ENCODE data around the gene TIGD2. TPM values are rescaled to one million over a fixed set of nuclear protein-coding genes. Genes with fewer than 3 reads are reported as not detected.
"Not testable (repeated sequence)": the region's sequence is repeated elsewhere in the genome, so short reads cannot be mapped to it uniquely, and the experiment has no call there.

Gene TIGD2
- total RNA-seq, 4 donors from 2014 or later: 12.4 to 17.7 (median 14.2) TPM

- no peaks in the 10 kb centered on the region for H3K4me1 ChIP-seq
- no peak overlapping the region for H3K27ac ChIP-seq
- no peaks in the 10 kb centered on the region for H3K27me3 ChIP-seq
- TF ChIP-seq POLR2A (IDR thresholded peaks at IDR 0.05) (no peak), CTCF (IDR thresholded peaks at IDR 0.05) (no peak)
- no peak for DNase-seq
- no peak overlapping the region for H3K4me3 ChIP-seq
- H3K9me3 ChIP-seq: no peaks in the 10 kb centered on the region
- no peaks in the 10 kb centered on the region for H3K36me3 ChIP-seq
Measured at GRCh38 chr4:89140168-89140759, 28.9 kb downstream of the TIGD2 start.

GRCh38 chr4:89142691-89143669 lies 31.6 kb downstream of the TIGD2 start:
- H3K4me1 ChIP-seq: no peaks in the 10 kb centered on the region
- DNase-seq: no peak
- H3K9me3 ChIP-seq: no peaks in the 10 kb centered on the region
- no peak for TF ChIP-seq CTCF (IDR thresholded peaks at IDR 0.05)
- no peak for TF ChIP-seq POLR2A (IDR thresholded peaks at IDR 0.05)
- H3K27ac ChIP-seq: no peak overlapping the region
- H3K4me3 ChIP-seq: no peak overlapping the region
- H3K27me3 ChIP-seq: no peaks in the 10 kb centered on the region
- no peaks in the 10 kb centered on the region for H3K36me3 ChIP-seq

- H3K4me3 ChIP-seq, H3K4me1 ChIP-seq, DNase-seq, H3K27ac ChIP-seq, H3K9me3 ChIP-seq, H3K27me3 ChIP-seq, H3K36me3 ChIP-seq: not testable (repeated sequence)
Measured at GRCh38 chr4:89144652-89145051, 33.3 kb downstream of the TIGD2 start.

GRCh38 chr4:89146196-89146595 lies 34.9 kb downstream of the TIGD2 start:
- Histone ChIP-seq H3K4me1 (no peaks in the 10 kb centered on the region), H3K27me3 (no peaks in the 10 kb centered on the region), H3K27ac (no peak overlapping the region), H3K9me3 (no peaks in the 10 kb centered on the region), H3K36me3 (no peaks in the 10 kb centered on the region), H3K4me3 (no peak overlapping the region)
- TF ChIP-seq POLR2A (IDR thresholded peaks at IDR 0.05): no peak
- TF ChIP-seq CTCF (IDR thresholded peaks at IDR 0.05): no peak
- DNase-seq: no peak

GRCh38 chr4:89152972-89153371 lies 41.6 kb downstream of the TIGD2 start:
- H3K9me3 ChIP-seq: no peaks in the 10 kb centered on the region
- DNase-seq: no peak
- no peak overlapping the region for H3K27ac ChIP-seq
- no peak overlapping the region for H3K4me3 ChIP-seq
- H3K36me3 ChIP-seq: no peaks in the 10 kb centered on the region
- no peaks in the 10 kb centered on the region for H3K27me3 ChIP-seq
- no peak for TF ChIP-seq POLR2A (IDR thresholded peaks at IDR 0.05)
- no peak for TF ChIP-seq CTCF (IDR thresholded peaks at IDR 0.05)
- H3K4me1 ChIP-seq: no peaks in the 10 kb centered on the region
